Measurements from ENCODE around the gene ACOXL.
"Not testable (repeated sequence)": the region's sequence is repeated elsewhere in the genome, so short reads cannot be mapped to it uniquely, and the experiment has no call there.

ACOXL gene

GRCh38 chr2:111042261-111042660 lies 309.9 kb downstream of the ACOXL start:
- DNase-seq (ENCODE audit: low read depth), result no peak

DNA sequence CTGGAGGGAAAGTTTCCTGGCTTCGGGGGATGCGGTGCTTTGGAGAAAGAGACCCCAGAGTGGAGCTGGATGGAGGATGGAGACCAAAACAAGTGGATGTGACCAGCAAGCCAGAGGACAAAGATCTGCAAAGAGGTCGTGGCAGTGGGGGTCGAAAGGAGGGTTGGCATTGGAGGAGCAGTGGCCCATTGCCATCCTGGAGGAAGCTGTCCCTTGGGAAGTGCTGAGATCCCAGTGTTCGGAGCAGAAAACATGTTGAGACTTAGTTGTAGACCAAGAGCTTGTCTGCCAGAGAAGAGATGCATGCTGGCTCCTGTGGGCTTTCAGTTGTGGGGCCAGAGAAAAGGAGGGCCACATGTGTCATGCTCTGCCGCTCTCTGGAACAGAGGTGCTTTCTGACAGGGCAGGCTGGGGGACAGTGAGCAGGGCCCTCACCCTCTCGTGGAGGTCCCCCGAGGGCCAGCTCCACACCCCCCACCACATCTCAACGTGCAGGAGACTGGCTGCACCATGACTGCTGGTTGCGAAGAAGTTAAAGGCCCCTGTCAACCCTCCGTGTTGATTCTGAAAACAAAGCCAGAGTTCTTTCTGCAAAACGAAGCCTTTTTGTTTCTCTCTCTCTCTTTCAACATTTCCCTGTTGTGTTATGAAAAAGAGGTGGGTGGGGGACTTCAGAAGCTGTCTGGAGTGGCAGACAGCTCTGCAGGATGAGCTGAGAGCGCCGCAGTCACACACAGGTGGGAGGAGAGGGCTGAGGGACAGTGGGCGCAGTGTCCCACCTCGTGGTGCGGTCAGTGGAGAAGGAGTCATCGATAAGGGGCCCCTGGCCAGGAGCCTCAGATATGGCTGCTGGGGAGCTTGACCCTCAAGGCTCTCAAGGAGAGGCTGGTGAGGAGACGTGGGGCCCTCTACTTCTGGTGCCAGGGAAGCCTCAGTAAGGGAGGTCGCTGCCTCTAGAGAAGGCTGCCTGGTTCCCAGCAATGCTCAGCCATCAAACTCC lies 310.7 kb downstream of the ACOXL start:
- no peak for DNase-seq (ENCODE audit: low read depth)

DNA sequence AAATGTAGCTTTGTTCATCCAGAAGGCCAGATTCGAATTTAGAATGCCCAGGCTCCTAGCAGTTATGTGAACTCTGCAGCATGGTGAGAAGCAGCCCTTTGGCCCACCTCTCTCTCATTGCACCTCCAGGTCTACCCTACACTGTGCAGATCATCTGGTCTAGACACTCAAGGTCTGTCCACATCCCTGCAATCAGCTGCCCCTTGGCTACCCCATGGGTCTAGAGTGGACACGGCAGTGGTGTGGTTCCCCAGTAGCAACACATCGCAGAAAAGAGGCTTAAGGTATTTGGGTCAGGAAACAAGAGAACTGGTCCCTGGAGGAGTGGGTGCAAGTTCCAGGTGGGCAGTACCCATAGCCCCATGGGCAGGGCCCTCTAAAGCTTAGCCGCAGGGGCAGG lies 311.7 kb downstream of the ACOXL start:
- DNase-seq (ENCODE audit: low read depth), result no peak

DNA sequence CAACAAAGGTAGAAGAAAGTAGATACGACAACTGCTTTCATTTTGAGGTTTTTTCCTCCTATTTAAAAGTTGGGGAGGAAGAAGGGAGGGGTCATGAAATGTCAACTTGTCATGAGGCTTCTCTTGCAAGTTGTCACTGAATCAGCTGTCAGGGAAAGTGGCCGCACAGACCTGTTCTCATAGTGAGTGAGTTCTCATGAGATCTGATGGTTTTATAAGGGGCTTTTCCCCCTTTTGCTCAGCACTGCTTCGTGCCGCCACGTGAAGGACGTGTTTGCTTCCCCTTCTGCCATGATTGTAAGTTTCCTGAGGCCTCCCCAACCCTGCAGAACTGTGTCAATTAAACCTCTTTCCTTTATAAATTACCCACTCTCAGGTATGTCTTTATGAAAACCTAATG lies 312.9 kb downstream of the ACOXL start:
- DNase-seq (ENCODE audit: low read depth), result not testable (repeated sequence)

GRCh38 chr2:111045771-111046444 lies 313.5 kb downstream of the ACOXL start:
- no peak for DNase-seq (ENCODE audit: low read depth)

DNA sequence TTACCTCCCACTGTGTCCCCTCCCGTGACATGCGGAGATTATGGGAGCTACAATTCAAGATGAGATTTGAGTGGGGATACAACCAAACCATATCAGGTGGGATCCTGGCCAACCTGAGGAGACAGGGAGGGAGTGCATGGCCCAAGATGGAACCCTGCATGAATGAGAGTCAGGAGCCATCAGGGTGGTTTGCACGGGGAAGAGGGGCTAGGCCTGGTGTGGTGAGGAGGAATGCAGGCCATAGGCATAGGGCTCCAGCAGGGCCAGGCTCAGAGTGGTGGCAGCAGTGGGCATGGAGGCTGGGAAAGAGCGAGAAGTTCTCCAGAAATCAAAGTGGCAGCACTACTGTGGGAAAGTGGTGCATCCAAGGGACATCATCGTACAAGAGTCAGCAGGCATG lies 314.3 kb downstream of the ACOXL start:
- no peak for DNase-seq (ENCODE audit: low read depth)

DNA sequence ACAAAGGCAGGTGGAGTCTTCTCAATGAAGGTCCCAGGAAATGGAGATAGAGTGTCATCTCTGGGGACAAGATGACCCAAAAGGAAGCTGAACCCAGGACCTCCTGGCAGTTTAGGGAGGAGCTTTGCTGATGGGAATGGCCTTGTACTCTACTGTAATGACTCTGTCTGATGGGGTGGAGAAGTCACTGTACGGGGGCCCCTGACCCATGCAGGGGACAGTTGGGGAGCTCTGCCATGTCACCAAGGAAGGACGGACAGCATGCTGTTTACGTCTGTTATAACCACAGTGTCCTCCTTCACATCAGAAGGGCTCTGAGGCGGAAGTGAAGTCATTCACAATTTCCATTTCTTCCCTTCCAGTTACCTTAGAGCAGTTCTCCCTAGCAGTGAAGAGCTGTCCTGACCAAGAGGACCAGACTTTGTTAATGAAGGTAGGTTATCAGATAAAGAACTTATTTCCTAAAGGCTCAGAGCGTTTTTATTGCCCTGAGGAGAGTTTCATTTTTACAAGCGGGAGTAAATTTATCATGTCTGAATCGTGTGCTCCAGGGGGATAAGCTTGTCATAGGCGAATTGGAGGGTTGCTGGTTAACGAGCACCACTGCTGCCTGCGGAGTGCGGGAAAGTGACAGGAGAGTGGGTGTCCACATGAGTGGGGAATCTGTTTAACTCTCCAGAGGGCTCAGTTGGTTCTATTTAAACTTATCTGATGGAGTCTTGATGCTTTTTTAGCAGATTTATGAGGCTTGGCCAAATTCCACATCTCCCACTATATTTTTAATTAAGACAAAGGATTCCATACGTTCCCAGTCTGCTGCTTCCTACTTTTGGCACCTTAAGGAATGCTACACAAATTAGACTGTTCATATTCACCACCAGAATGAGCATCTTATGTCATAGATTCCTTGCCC lies 316.7 kb downstream of the ACOXL start:
- no peak for DNase-seq (ENCODE audit: low read depth)

DNA sequence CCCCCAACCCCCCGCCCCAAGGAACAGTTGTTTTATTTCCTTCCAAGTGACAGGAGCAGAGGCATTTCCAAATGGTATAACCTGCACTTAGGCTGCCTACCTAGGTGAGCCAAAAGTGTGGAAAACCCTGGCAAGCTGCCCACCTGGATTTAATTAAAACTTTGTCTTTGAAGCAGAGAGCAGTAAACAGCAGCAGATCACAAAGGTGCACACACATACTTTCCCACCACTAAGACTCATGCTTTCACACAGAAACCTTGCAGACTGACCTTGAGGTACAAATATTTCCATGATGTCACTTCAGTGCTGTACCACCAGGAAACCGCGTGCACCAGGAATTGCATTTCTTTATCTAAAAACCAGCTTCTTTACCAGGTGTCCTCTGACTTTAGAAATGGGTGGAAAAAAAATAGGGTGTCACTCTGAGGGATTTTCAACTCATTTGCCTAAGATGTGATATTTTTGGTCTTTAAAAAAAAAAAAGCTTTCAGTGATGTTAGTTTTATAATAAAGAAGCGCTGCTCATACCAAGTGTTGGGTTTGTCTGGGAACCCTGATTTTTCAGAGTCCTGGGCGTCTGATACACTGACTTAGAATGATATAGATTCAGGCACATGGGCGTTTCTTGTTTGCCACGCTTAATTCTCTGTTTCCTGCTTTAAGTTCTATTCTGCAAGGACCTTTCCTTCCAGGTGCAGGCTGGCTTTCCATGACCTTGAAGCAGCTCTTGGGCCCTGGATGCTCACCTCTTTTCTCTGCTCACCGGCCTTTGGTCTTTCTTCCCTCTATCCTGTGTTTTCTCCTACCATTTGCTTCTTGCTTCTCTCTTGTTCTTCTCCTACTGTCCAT lies 317.6 kb downstream of the ACOXL start:
- peak; percentile 35 for DNase-seq (ENCODE audit: low read depth)

DNA sequence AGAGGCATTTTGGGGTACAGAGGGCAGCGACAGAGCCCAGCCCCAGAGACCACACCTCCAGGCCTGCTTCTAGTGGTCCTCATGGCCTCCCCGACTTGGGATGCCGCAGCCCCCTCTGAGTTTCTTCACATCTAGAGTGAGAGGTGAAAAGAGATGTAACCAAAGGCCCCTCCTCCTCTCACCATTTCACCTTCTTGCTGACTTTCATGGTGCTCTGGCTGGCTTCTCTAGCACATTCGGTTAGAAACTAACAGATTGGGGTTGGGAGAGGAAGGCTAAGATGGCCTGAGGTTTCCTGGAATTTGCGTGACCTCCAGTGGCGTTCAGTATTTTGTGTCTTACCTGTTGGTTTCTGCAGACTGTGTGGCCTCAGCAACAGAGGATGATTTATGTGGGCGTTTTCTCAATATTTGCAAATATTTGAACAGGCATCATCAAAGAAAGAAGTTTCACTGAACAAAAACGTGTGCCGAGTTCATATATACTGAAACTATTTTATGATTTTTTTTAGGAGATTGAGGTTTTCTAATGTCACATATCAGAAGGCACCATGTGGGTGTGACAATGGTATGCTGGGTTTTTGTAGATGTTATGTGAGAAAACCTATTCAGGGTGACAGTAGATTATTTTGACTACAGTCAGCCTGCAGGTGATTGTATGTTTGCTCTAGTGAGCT lies 318.5 kb downstream of the ACOXL start:
- DNase-seq (ENCODE audit: low read depth), result no peak

- DNase-seq (ENCODE audit: low read depth), result no peak
Observed at GRCh38 chr2:111052621-111053020, 320.2 kb downstream of the ACOXL start.

- DNase-seq (ENCODE audit: low read depth), result no peak
Observed at GRCh38 chr2:111053266-111053665, 320.9 kb downstream of the ACOXL start.

DNA sequence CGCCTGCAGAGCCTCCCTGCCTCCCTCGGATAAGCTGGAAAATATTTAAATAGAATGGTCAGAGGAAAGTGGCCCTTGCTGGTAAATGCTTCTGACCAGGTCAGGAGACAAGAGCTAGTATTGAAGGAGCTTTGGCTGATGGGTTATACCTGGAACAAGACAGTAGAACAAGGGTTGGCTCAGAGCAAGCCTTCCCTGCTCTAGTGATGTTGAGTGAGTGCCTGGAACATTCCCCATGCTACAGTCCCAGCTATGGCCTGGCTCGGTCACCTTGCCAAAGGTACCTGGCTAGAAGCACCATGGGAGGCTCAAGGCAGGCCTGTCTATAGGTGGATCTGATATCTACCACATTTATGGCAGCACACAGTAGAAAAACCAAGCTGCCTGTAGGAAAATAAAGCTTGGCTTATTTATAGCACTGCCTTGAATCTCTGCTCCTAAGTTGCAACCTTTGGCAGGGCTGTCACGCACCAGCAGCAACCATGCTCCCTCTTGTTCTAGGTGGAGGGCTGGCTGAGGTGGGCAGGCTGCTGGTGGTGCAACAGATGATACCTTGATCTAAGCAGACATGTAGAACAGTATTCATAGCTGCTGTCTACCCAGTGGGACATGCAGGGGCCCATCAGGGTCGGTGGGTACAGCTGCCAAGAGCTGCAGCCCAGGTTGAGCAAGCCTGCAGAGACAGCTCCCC lies 321.6 kb downstream of the ACOXL start:
- DNase-seq (ENCODE audit: low read depth), result no peak

- no peak for DNase-seq (ENCODE audit: low read depth)
Observed at GRCh38 chr2:111054791-111055691, 322.7 kb downstream of the ACOXL start.

DNA sequence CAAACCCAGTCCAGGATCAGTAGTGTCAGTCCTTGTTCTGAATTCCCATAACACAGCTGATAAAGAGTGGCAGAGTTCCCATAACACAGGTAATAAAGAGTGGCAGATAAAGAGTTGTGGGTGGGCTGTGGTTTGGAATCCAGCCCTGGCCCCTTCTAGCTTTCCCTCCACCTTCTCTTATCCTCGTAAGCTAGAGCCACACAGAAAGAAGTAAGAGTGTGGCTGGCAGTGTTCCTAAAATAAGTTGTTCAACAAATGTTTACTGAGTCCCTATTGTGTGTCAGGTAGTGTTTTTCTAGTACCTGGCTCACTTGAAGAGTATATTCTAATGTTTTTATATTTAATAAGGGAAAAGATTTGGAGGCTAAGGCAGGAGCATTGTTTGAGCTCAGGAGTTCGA lies 323.4 kb downstream of the ACOXL start:
- no peak for DNase-seq (ENCODE audit: low read depth)

- no peak for DNase-seq (ENCODE audit: low read depth)
Observed at GRCh38 chr2:111057045-111057444, 324.7 kb downstream of the ACOXL start.

DNA sequence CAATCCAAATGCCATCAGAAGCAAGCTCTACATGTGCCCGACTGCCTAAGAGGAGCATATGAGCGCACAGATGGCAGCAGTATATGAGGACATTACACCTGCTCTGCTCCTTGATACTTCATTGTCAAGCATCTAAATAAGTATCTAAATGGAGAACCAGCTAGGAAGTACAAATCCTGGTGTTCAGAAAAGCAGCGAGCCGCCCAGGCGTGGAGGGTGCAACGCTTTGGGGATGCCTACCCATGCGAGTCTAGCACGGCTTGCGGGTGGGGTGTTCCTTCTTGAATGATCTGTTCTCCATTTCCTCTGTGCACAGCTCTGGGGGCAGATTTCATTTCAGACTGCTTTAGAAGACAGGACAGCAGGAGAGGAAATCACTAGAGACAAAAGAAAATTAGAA lies 325.3 kb downstream of the ACOXL start:
- no peak for DNase-seq (ENCODE audit: low read depth)

- no peak for DNase-seq (ENCODE audit: low read depth)
Observed at GRCh38 chr2:111058264-111058663, 325.9 kb downstream of the ACOXL start.

DNA sequence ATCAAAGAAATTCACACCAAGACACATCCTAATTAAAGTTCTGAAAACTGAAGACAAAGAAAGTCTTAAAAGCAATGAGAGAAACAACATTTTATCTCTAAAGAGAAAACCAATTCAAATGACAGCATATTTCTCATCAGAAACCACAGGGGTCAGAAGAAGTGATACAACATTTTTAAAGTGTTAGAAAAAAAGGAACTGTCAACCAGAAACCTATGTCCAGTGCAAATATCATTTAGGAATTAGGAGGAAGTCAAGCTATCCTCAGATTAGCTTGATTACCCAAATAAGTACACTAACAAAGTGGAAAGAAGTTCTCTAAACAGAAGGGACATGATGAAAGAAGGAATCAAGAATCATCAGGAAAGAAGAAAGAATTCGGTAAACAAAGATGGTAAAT lies 328.8 kb downstream of the ACOXL start:
- DNase-seq (ENCODE audit: low read depth), result no peak

DNA sequence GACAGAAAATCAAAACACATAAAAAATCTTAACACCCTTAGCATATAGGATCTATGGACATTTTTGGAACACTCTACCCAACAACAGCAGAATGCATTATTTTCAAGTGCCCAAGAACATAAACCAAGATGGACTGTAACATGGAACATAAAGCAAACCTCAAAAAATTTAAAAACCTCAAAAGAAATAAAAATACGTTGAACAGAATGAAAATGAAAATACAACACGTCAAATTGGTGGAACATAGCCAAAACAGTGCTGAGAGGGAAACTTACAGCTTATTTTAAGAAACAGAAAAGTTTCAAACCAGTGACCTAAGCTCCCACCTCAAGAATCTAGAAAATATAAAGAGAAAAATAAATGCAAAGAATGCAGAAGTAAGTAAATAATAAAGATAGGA lies 330.0 kb downstream of the ACOXL start:
- no peak for DNase-seq (ENCODE audit: low read depth)
